Ramos (cell line): ENCODE measurements around the gene SPAG16.

ENCODE experiments used
- in situ Hi-C: fragments of 300-500 bp; cut with MboI; formaldehyde crosslinking; loops from one replicate; pipeline ENCODE4 v1.14.3; 2022; ENCODE audit warnings: low sequenced_read_pairs; ENCODE audit not compliant: unreplicated experiment

Gene SPAG16

GRCh38 chr2:213491376-213491775 is 207.1 kb downstream of the SPAG16 start:
- in situ Hi-C loops: no loop called here

- in situ Hi-C loops: no loop called here
Observed at GRCh38 chr2:213496226-213496625, 212.0 kb downstream of the SPAG16 start.

GRCh38 chr2:213500881-213501280 is 216.6 kb downstream of the SPAG16 start:
- in situ Hi-C loops: no loop called here

- in situ Hi-C loops: no loop called here
Observed at GRCh38 chr2:213524164-213524563, 239.9 kb downstream of the SPAG16 start.

GRCh38 chr2:213537579-213537978 is 253.3 kb downstream of the SPAG16 start:
- in situ Hi-C loops: no loop called here

GRCh38 chr2:213544940-213545339 is 260.7 kb downstream of the SPAG16 start:
- in situ Hi-C loops: no loop called here

GRCh38 chr2:213545481-213545880 is 261.2 kb downstream of the SPAG16 start:
- in situ Hi-C loops: no loop called here

- in situ Hi-C loops: no loop called here
Observed at GRCh38 chr2:213545964-213546475, 261.8 kb downstream of the SPAG16 start.

- in situ Hi-C loops: no loop called here
Observed at GRCh38 chr2:213551526-213551925, 267.3 kb downstream of the SPAG16 start.

- in situ Hi-C loops: no loop called here
Observed at GRCh38 chr2:213559053-213559452, 274.8 kb downstream of the SPAG16 start.

GRCh38 chr2:213561759-213562158 is 277.5 kb downstream of the SPAG16 start:
- in situ Hi-C loops: no loop called here

- in situ Hi-C loops: no loop called here
Observed at GRCh38 chr2:213562539-213563180, 278.4 kb downstream of the SPAG16 start.

- in situ Hi-C loops: no loop called here
Observed at GRCh38 chr2:213566846-213567245, 282.6 kb downstream of the SPAG16 start.

GRCh38 chr2:213609570-213610170 is 325.4 kb downstream of the SPAG16 start:
- in situ Hi-C loops: no loop called here

- in situ Hi-C loops: no loop called here
Observed at GRCh38 chr2:213627054-213627710, 342.9 kb downstream of the SPAG16 start.

- in situ Hi-C loops: no loop called here
Observed at GRCh38 chr2:213627835-213628460, 343.7 kb downstream of the SPAG16 start.

- in situ Hi-C loops: no loop called here
Observed at GRCh38 chr2:213640738-213641425, 356.6 kb downstream of the SPAG16 start.

- in situ Hi-C loops: no loop called here
Observed at GRCh38 chr2:213644926-213645325, 360.7 kb downstream of the SPAG16 start.

GRCh38 chr2:213649176-213649575 is 364.9 kb downstream of the SPAG16 start:
- in situ Hi-C loops: no loop called here

GRCh38 chr2:213664817-213665216 is 380.6 kb downstream of the SPAG16 start:
- in situ Hi-C loops: no loop called here
